Measurements from ENCODE around the gene UQCR10.

The UQCR10 gene

DNA sequence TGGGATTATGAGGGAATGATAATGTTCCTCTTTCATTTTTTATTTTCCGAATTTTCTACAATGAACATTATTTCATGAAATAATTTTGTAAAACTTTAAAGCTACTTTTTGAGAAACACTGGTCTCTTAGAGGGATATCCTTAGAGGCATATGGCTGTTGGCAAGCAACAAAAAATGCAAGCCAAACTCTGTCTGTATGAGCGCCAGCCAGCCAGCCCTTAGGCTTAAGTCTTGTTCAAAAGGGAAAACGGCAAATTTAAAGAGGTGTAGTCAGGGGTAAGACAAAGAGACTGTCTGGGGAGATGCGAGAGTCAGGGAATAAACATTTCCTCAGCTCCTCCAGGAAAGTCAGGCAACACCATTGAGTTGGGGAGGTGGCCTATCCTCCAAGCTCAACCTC lies 48.4 kb downstream of the UQCR10 start:
- TF ChIP-seq, protein P1, sequence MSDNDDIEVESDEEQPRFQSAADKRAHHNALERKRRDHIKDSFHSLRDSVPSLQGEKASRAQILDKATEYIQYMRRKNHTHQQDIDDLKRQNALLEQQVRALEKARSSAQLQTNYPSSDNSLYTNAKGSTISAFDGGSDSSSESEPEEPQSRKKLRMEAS (IDR thresholded peaks at IDR 0.05): no peak
- TF ChIP-seq YY1 (IDR thresholded peaks at IDR 0.05; ENCODE audit: low read depth) (no peak), TEAD4 (IDR thresholded peaks at IDR 0.05) (no peak), NFIC (IDR thresholded peaks at IDR 0.05) (no peak), TAF1 (IDR thresholded peaks at IDR 0.05; ENCODE audit: low read depth) (no peak), EP300 (IDR thresholded peaks at IDR 0.05; ENCODE audit: borderline replicate concordance) (no peak), EGR1 (IDR thresholded peaks at IDR 0.05) (no peak), RAD21 (IDR thresholded peaks at IDR 0.05; ENCODE audit: low read depth) (no peak), TCF12 (IDR thresholded peaks at IDR 0.05; ENCODE audit: low read depth) (no peak), CEBPB (IDR thresholded peaks at IDR 0.05) (no peak), FOXM1 (IDR thresholded peaks at IDR 0.05; ENCODE audit: borderline replicate concordance, low read depth) (no peak), CREB1 (IDR thresholded peaks at IDR 0.05; ENCODE audit: low read depth) (no peak), ZBTB7A (IDR thresholded peaks at IDR 0.05; ENCODE audit: low read depth) (no peak)
- TF ChIP-seq, protein P2, sequence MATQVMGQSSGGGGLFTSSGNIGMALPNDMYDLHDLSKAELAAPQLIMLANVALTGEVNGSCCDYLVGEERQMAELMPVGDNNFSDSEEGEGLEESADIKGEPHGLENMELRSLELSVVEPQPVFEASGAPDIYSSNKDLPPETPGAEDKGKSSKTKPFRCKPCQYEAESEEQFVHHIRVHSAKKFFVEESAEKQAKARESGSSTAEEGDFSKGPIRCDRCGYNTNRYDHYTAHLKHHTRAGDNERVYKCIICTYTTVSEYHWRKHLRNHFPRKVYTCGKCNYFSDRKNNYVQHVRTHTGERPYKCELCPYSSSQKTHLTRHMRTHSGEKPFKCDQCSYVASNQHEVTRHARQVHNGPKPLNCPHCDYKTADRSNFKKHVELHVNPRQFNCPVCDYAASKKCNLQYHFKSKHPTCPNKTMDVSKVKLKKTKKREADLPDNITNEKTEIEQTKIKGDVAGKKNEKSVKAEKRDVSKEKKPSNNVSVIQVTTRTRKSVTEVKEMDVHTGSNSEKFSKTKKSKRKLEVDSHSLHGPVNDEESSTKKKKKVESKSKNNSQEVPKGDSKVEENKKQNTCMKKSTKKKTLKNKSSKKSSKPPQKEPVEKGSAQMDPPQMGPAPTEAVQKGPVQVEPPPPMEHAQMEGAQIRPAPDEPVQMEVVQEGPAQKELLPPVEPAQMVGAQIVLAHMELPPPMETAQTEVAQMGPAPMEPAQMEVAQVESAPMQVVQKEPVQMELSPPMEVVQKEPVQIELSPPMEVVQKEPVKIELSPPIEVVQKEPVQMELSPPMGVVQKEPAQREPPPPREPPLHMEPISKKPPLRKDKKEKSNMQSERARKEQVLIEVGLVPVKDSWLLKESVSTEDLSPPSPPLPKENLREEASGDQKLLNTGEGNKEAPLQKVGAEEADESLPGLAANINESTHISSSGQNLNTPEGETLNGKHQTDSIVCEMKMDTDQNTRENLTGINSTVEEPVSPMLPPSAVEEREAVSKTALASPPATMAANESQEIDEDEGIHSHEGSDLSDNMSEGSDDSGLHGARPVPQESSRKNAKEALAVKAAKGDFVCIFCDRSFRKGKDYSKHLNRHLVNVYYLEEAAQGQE (IDR thresholded peaks at IDR 0.05; ENCODE audit: low read depth): no peak
- TF ChIP-seq, protein P3, sequence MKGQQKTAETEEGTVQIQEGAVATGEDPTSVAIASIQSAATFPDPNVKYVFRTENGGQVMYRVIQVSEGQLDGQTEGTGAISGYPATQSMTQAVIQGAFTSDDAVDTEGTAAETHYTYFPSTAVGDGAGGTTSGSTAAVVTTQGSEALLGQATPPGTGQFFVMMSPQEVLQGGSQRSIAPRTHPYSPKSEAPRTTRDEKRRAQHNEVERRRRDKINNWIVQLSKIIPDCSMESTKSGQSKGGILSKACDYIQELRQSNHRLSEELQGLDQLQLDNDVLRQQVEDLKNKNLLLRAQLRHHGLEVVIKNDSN (IDR thresholded peaks at IDR 0.05): no peak

DNA sequence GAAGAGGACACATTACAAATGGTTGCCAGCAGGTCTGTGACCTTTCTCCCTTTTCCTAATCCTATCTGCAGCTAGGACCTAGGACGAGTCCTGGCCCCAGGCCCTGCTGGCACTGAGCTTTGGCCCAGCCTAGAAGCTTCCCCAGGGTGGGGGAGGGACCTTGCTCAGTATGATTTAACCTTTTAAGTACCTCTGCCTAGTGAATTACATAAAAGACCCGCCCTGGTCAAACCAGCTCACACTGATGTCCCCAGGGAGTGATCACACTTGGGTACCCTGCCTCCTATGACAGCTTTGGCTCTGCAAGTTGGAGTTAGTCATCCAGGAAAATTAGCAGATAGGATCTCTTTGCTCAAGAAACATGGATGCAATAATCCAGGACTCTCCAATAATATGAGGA lies 49.0 kb downstream of the UQCR10 start:
- no peak for TF ChIP-seq TAF1 (IDR thresholded peaks at IDR 0.05; ENCODE audit: low read depth)
- no peak for TF ChIP-seq FOXM1 (IDR thresholded peaks at IDR 0.05; ENCODE audit: borderline replicate concordance, low read depth)
- no peak for TF ChIP-seq EP300 (IDR thresholded peaks at IDR 0.05; ENCODE audit: borderline replicate concordance)
- TF ChIP-seq CEBPB (IDR thresholded peaks at IDR 0.05): no peak
- TF ChIP-seq, protein P1 (IDR thresholded peaks at IDR 0.05): no peak
- TF ChIP-seq RAD21 (IDR thresholded peaks at IDR 0.05; ENCODE audit: low read depth): no peak
- TF ChIP-seq, protein P3 (IDR thresholded peaks at IDR 0.05): no peak
- no peak for TF ChIP-seq TCF12 (IDR thresholded peaks at IDR 0.05; ENCODE audit: low read depth)
- TF ChIP-seq NFIC (IDR thresholded peaks at IDR 0.05): no peak
- no peak for TF ChIP-seq EGR1 (IDR thresholded peaks at IDR 0.05)
- TF ChIP-seq, protein P2 (IDR thresholded peaks at IDR 0.05; ENCODE audit: low read depth): no peak
- no peak for TF ChIP-seq ZBTB7A (IDR thresholded peaks at IDR 0.05; ENCODE audit: low read depth)
- TF ChIP-seq CREB1 (IDR thresholded peaks at IDR 0.05; ENCODE audit: low read depth): no peak
- TF ChIP-seq TEAD4 (IDR thresholded peaks at IDR 0.05): no peak
- TF ChIP-seq YY1 (IDR thresholded peaks at IDR 0.05; ENCODE audit: low read depth): no peak

DNA sequence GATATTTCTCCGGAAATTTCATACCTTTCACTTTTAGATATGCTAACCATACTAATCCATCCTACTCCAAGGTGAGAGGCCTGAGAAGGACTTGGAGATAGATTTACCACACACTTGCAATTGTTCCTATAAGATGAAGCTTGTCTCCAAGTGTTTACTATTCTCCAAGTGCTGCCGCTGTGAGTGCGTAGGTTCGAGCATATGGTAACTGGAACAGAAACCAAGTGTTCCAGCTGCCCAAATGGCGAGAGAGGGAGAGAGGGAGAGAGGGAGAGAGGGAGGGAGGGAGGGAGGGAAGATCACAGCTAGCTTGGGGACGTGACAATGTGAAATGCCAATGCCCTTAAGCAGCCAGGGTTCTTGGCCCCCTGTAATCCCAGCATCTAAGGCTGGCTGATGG lies 49.4 kb downstream of the UQCR10 start:
- TF ChIP-seq NFIC (IDR thresholded peaks at IDR 0.05) (no peak), YY1 (IDR thresholded peaks at IDR 0.05; ENCODE audit: low read depth) (no peak), FOXM1 (IDR thresholded peaks at IDR 0.05; ENCODE audit: borderline replicate concordance, low read depth) (no peak)
- TF ChIP-seq, protein P2 (IDR thresholded peaks at IDR 0.05; ENCODE audit: low read depth): no peak

DNA sequence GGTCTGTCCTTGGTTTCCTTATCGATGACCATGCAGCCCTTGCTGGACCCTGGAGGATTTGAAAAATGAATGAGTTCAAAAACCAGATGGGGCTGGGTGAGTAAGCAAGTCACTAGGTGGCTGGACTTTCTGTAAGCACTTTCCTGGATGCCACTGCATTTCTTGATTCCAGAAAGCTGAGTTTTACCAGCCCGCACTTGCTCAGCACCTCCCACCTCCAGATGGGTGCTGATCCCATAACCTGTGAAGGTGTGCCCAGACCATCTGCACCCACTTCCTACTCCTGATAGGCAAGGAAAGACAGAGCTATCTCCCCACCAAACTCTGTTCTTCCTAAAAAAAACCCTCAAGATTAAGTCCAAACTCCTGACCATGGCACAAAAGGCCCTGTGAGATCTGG lies 49.8 kb downstream of the UQCR10 start:
- TF ChIP-seq CREB1 (IDR thresholded peaks at IDR 0.05; ENCODE audit: low read depth): no peak
- no peak for TF ChIP-seq TEAD4 (IDR thresholded peaks at IDR 0.05)

DNA sequence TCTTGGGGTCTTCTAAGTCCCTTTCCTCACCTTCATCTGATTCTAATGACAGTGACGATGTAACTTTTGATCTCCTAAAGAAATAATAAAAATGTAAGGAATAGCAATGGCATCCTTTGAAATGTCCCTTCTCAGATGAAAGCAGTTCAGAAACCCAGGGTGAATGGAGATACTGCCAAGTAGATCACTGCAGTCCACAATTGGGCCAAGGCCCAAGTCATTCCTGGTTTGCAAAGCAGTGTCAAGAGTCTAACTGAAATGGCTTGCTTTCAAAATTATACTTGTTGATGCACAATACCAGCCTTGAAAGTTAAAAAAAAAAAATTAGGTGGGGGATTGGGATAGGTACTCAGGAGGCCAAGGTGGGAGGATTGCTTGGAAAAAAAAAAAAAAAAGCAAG lies 50.6 kb downstream of the UQCR10 start:
- TF ChIP-seq NFIC (IDR thresholded peaks at IDR 0.05): no peak
- TF ChIP-seq CREB1 (IDR thresholded peaks at IDR 0.05; ENCODE audit: low read depth): no peak
- TF ChIP-seq RAD21 (IDR thresholded peaks at IDR 0.05; ENCODE audit: low read depth): no peak
- no peak for TF ChIP-seq EGR1 (IDR thresholded peaks at IDR 0.05)
- TF ChIP-seq CEBPB (IDR thresholded peaks at IDR 0.05): no peak
- no peak for TF ChIP-seq ZBTB7A (IDR thresholded peaks at IDR 0.05; ENCODE audit: low read depth)
- no peak for TF ChIP-seq YY1 (IDR thresholded peaks at IDR 0.05; ENCODE audit: low read depth)
- TF ChIP-seq TAF1 (IDR thresholded peaks at IDR 0.05; ENCODE audit: low read depth): no peak
- no peak for TF ChIP-seq EP300 (IDR thresholded peaks at IDR 0.05; ENCODE audit: borderline replicate concordance)
- TF ChIP-seq, protein P2 (IDR thresholded peaks at IDR 0.05; ENCODE audit: low read depth): no peak
- no peak for TF ChIP-seq FOXM1 (IDR thresholded peaks at IDR 0.05; ENCODE audit: borderline replicate concordance, low read depth)
- TF ChIP-seq, protein P3 (IDR thresholded peaks at IDR 0.05): no peak
- TF ChIP-seq TCF12 (IDR thresholded peaks at IDR 0.05; ENCODE audit: low read depth): no peak
- TF ChIP-seq, protein P1 (IDR thresholded peaks at IDR 0.05): no peak
- TF ChIP-seq TEAD4 (IDR thresholded peaks at IDR 0.05): no peak
